GM12878 (cell line): Measurements from ENCODE around the gene SELENOV. TPM values are rescaled to one million over a fixed set of nuclear protein-coding genes. Genes with fewer than 3 reads are reported as not detected.

ENCODE experiments used
- BACH1 ChIP-seq: fragments of 450-650 bp; IDR thresholded peaks from 2 replicates; pipeline ENCODE4 v1.6.1; 2017; ENCODE audit warnings: mild to moderate bottlenecking, borderline replicate concordance
- BHLHE40 ChIP-seq, 2 experiments: fragments of 450-650 bp in 1 of 2; IDR thresholded peaks; 2 replicates each; pipeline ENCODE4 v1.6.1; 2011 to 2017; ENCODE audit warnings: low read depth in 2 of 2, borderline replicate concordance in 1 of 2, improper control_type of control experiment in 1 of 2, low read length in 1 of 2, mild to moderate bottlenecking in 1 of 2
- CTCF ChIP-seq, 3 experiments: IDR thresholded peaks in 2 of 3; conservative IDR thresholded peaks in 1 of 3; 2 replicates each; pipeline ENCODE4 v1.5.1; 2011; ENCODE audit warnings: low read depth in 3 of 3, low read length in 3 of 3, mild to moderate bottlenecking in 3 of 3, control low read depth in 2 of 3, moderate library complexity in 2 of 3, inconsistent platforms in 1 of 3, mixed read lengths in 1 of 3; ENCODE audit not compliant: control insufficient read depth in 2 of 3, insufficient read depth in 1 of 3; ENCODE audit errors: extremely low read depth in 1 of 3
- DPF2 ChIP-seq: fragments of 450-650 bp; IDR thresholded peaks from 2 replicates; pipeline ENCODE4 v1.6.1; 2017; ENCODE audit warnings: mild to moderate bottlenecking
- HDGF ChIP-seq: fragments of 450-650 bp; IDR thresholded peaks from 2 replicates; pipeline ENCODE4 v1.6.1; 2016; ENCODE audit warnings: antibody characterized with exemption
- KLF5 ChIP-seq: fragments of 450-650 bp; IDR thresholded peaks from 2 replicates; pipeline ENCODE4 v1.6.1; 2014; ENCODE audit warnings: mild to moderate bottlenecking; ENCODE audit not compliant: partially characterized antibody
- LARP7 ChIP-seq: fragments of 450-650 bp; IDR thresholded peaks from 2 replicates; pipeline ENCODE4 v1.6.1; 2017; ENCODE audit warnings: mild to moderate bottlenecking
- MAX ChIP-seq: IDR thresholded peaks from 2 replicates; pipeline ENCODE4 v1.6.1; 2012; ENCODE audit warnings: low read depth, low read length, improper control_type of control experiment
- NFXL1 ChIP-seq: fragments of 450-650 bp; IDR thresholded peaks from 2 replicates; pipeline ENCODE4 v1.6.1; 2017; ENCODE audit warnings: antibody characterized with exemption, mild to moderate bottlenecking, borderline replicate concordance
- NR2F1 ChIP-seq: fragments of 450-650 bp; conservative IDR thresholded peaks from 2 replicates; pipeline ENCODE4 v1.6.1; 2017; ENCODE audit warnings: mild to moderate bottlenecking
- NRF1 ChIP-seq: conservative IDR thresholded peaks from 2 replicates; pipeline ENCODE4 v1.6.1; 2011; ENCODE audit warnings: mild to moderate bottlenecking, low read depth, low read length, improper control_type of control experiment
- POU2F2 ChIP-seq: IDR thresholded peaks from 3 replicates; pipeline ENCODE4 v1.6.1; 2011; ENCODE audit warnings: low read depth, mild to moderate bottlenecking, low read length, borderline replicate concordance
- RB1 ChIP-seq: fragments of 450-650 bp; formaldehyde crosslinking; IDR thresholded peaks from 2 replicates; pipeline ENCODE4 v1.6.1; 2017; ENCODE audit warnings: mild to moderate bottlenecking, borderline replicate concordance
- RCOR1 ChIP-seq: conservative IDR thresholded peaks from 2 replicates; pipeline ENCODE4 v1.6.1; 2012; ENCODE audit warnings: low read depth, low read length, improper control_type of control experiment
- REST ChIP-seq: IDR thresholded peaks from 2 replicates; pipeline ENCODE4 v1.6.1; 2012; ENCODE audit warnings: mild to moderate bottlenecking, low read depth, low read length
- RUNX3 ChIP-seq: IDR thresholded peaks from 2 replicates; pipeline ENCODE4 v1.6.1; 2012; ENCODE audit warnings: low read length, inconsistent platforms
- SMARCA5 ChIP-seq: fragments of 450-650 bp; IDR thresholded peaks from 2 replicates; pipeline ENCODE4 v1.6.1; 2017; ENCODE audit warnings: mild to moderate bottlenecking
- SMC3 ChIP-seq: IDR thresholded peaks from 2 replicates; pipeline ENCODE4 v1.6.1; 2011; ENCODE audit warnings: low read length, improper control_type of control experiment, borderline replicate concordance
- STAT1 ChIP-seq: fragments of 450-650 bp; conservative IDR thresholded peaks from 2 replicates; pipeline ENCODE4 v1.6.1; 2014; ENCODE audit warnings: antibody characterized with exemption, mild to moderate bottlenecking
- TCF12 ChIP-seq: IDR thresholded peaks from 2 replicates; pipeline ENCODE4 v1.6.1; 2011; ENCODE audit warnings: low read depth, mild to moderate bottlenecking, low read length
- YY1 ChIP-seq: IDR thresholded peaks from 2 replicates; pipeline ENCODE4 v1.6.1; 2011; ENCODE audit warnings: low read depth, mild to moderate bottlenecking, low read length
- ZNF217 ChIP-seq: fragments of 450-650 bp; IDR thresholded peaks from 2 replicates; pipeline ENCODE4 v1.6.1; 2017; ENCODE audit warnings: antibody characterized with exemption, mild to moderate bottlenecking
- ZNF24 ChIP-seq: fragments of 450-650 bp; IDR thresholded peaks from 2 replicates; pipeline ENCODE4 v1.6.1; 2017; ENCODE audit warnings: antibody characterized with exemption, mild to moderate bottlenecking
- ZZZ3 ChIP-seq: IDR thresholded peaks from 2 replicates; pipeline ENCODE4 v1.6.1; 2011; ENCODE audit warnings: low read depth; ENCODE audit not compliant: control insufficient read depth, insufficient read length
- polyA plus RNA-seq, 11 experiments: library from polyadenylated mRNA; depleted of rRNA in 4 of 11; unstranded in 6 of 11; stranded (reverse) in 5 of 11; fragments of >200 nt; fragmentation: Nextera tagmentation in 4 of 11; fragmentation: Illumina TruSeq in 1 of 11; extraction: Ambion mirVana in 4 of 11; extraction: Trizol in 1 of 11; gene quantifications; 1 replicate in 1 of 11; 2 replicates in 10 of 11; pipeline versions ENCODE4 v1.2.1 to v1.2.3, GENCODE V29; 2011 to 2016; ENCODE audit warnings: inconsistent platforms in 2 of 11, missing spikeins in 2 of 11, low read depth in 1 of 11
- total RNA-seq, 4 experiments: library from RNA; depleted of rRNA in 3 of 4; stranded (reverse); fragments of >200 nt in 3 of 4; fragmentation: Illumina TruSeq in 1 of 4; extraction: Trizol in 1 of 4; gene quantifications; 2 replicates each; pipeline versions ENCODE4 v1.2.1 to v1.2.3, GENCODE V29; 2013 to 2021
- TF ChIP-seq, protein P1 (sequence below): IDR thresholded peaks from 2 replicates; pipeline ENCODE4 v1.6.1; 2011; ENCODE audit warnings: borderline replicate concordance, low read depth, mild to moderate bottlenecking, moderate library complexity, mixed read lengths, low read length; ENCODE audit not compliant: insufficient read depth; ENCODE audit errors: extremely low read length

SELENOV gene
- total and polyA plus RNA-seq, 10 of the 15 experiments (the other 5 are each of a cell fraction or from before 2014, with no cell fraction given): not detected

DNA sequence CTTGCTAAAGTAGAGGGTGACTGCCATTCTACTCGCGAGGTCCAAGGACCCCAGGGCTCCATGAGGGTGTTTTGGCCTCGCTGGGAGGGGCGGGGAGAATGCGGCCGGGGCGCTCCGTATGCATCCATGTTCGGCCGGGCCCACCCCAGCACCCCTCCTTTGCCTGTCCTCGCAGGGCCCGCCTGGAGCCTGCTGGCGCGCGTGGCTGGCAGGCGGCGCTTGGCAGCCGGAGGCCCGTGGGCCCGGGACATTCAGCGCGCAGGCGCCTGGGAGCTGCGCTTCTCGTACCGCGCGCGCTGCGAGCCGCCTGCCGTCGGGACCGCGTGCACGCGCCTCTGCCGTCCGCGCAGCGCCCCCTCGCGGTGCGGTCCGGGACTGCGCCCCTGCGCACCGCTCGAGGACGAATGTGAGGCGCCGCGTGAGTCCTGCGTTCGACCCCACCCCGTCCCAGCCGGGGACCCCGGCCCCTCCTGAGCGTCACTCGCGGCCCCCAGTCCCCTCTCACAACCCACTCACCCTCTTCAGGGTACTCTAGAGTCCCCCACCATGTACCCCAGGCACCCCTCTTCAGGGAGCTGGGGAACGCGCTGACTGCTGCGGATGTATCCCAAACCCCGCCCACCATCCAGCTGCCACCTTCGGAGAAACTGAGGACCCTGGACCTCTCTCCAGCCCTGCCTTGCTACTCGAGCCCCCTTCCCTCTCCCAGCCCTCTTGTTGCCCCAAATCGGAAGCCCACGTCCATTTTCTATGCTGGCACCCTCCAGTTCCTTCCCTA lies 12.1 kb upstream of the SELENOV start (continued):
- TF ChIP-seq DPF2 (peak; percentile 66; the same call in 1 of the 2 replicates), STAT1 (0 out of 2 replicates have a peak, but pooled peaks have one; percentile 33), ZNF24 (0 out of 2 replicates have a peak, but pooled peaks have one; percentile 34), RUNX3 (peak; percentile 86), RCOR1 (no peak), CTCF (IDR thresholded peaks at IDR 0.05 in 2 of 3, conservative IDR thresholded peaks at IDR 0.05 in 1 of 3; ENCODE audit: control insufficient read depth in 2 of 3, extremely low read depth in 1 of 3, insufficient read depth in 1 of 3, low read depth in 3 of 3, low read length in 3 of 3) (peak; percentile 70 to 80 (median 75)), MAX (0 out of 2 replicates have a peak, but pooled peaks have one; percentile 67), POU2F2 (no peak), NR2F1 (no peak), LARP7 (peak; percentile 65; the same call in 1 of the 2 replicates), BHLHE40 (IDR thresholded peaks at IDR 0.05; ENCODE audit: borderline replicate concordance in 1 of 2, low read depth in 2 of 2, low read length in 1 of 2) (peak; percentile 62 to 91; a peak in 3 of 4 replicates), TCF12 (0 out of 2 replicates have a peak, but pooled peaks have one; percentile 3), REST (no peak), SMC3 (peak; percentile 23; the same call in 1 of the 2 replicates), ZZZ3 (no peak), NFXL1 (no peak), NRF1 (peak; percentile 39), RB1 (peak; percentile 46; the same call in 1 of the 2 replicates), ZNF217 (0 out of 2 replicates have a peak, but pooled peaks have one; percentile 44), BACH1 (peak; percentile 78), SMARCA5 (peak; percentile 86), HDGF (no peak), KLF5 (peak; percentile 61), YY1 (peak; percentile 59)
- TF ChIP-seq, protein P1, sequence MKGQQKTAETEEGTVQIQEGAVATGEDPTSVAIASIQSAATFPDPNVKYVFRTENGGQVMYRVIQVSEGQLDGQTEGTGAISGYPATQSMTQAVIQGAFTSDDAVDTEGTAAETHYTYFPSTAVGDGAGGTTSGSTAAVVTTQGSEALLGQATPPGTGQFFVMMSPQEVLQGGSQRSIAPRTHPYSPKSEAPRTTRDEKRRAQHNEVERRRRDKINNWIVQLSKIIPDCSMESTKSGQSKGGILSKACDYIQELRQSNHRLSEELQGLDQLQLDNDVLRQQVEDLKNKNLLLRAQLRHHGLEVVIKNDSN: no peak
